ENCODE results near the gene CLCN6. TPM values are rescaled to one million over a fixed set of nuclear protein-coding genes. Genes with fewer than 3 reads are reported as not detected.

Gene CLCN6
- total and polyA plus RNA-seq, 2 donors (not counting 1 experiment from before 2014, with no cell fraction given) = 15.3 to 19.3 TPM

DNA sequence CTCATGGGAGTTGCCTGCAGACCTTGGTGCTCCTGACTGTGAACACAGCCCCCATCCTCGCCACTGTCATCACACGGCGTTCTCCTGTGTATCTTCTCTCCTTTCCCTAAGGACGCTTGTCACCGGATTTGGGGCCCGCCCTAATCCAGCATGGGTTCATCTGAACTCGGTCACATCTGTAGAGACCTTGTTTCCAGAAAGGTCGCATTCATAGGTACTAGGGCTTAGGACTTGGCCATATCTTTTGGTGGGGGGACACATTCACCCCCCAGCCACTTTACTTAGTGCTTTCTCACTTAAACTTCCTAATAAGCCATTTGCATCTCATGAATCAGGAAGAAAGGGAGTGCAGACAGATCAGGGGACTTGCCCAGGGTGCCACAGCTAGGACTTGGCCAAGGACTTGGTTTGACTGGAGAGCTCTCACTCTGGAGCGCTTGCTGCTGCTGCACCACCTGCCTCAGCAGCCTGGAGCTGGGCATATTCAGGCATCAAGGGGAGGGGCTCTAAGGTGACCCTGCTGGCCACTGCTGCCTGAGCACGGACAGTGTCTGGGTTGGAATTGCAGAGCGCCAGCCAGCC lies 31.9 kb downstream of the CLCN6 start:
- no peaks in the 10 kb centered on the region for H3K79me2 ChIP-seq (ENCODE audit: control insufficient read depth, insufficient read depth, low read length)
- peaks cover 55% of the 10 kb centered on the region for H3K36me3 ChIP-seq (ENCODE audit: control insufficient read depth, insufficient read depth, low read length)
- no peak overlapping the region for H3K27ac ChIP-seq (ENCODE audit: insufficient read depth, low read length)
- no peak for TF ChIP-seq EZH2 (IDR thresholded peaks at IDR 0.05; ENCODE audit: low read length, missing control alignments)
- TF ChIP-seq, protein P1, sequence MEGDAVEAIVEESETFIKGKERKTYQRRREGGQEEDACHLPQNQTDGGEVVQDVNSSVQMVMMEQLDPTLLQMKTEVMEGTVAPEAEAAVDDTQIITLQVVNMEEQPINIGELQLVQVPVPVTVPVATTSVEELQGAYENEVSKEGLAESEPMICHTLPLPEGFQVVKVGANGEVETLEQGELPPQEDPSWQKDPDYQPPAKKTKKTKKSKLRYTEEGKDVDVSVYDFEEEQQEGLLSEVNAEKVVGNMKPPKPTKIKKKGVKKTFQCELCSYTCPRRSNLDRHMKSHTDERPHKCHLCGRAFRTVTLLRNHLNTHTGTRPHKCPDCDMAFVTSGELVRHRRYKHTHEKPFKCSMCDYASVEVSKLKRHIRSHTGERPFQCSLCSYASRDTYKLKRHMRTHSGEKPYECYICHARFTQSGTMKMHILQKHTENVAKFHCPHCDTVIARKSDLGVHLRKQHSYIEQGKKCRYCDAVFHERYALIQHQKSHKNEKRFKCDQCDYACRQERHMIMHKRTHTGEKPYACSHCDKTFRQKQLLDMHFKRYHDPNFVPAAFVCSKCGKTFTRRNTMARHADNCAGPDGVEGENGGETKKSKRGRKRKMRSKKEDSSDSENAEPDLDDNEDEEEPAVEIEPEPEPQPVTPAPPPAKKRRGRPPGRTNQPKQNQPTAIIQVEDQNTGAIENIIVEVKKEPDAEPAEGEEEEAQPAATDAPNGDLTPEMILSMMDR (conservative IDR thresholded peaks at IDR 0.05 in 1 of 2, IDR thresholded peaks at IDR 0.05 in 1 of 2; ENCODE audit: low read depth in 1 of 2, low read length in 2 of 2) = no peak
- no peak overlapping the region for H3K4me3 ChIP-seq (replicated peaks in 1 of 4; ENCODE audit: control extremely low read depth in 1 of 4, insufficient read depth in 1 of 4, low read depth in 3 of 4, low read length in 4 of 4)
- no peak for DNase-seq (ENCODE audit: low read depth in 2 of 2)
- no peak overlapping the region for H3K4me2 ChIP-seq (ENCODE audit: extremely low read depth, insufficient read depth, low read length)
- no peaks in the 10 kb centered on the region for H3K4me1 ChIP-seq (ENCODE audit: control insufficient read depth, extremely low read depth, insufficient read depth, low read length)
- H4K20me1 ChIP-seq (ENCODE audit: control insufficient read depth, extremely low read depth, insufficient read depth, low read length) = no peaks in the 10 kb centered on the region
- no peak overlapping the region for H3K9ac ChIP-seq (ENCODE audit: insufficient read depth, low read length)
- no peaks in the 10 kb centered on the region for H3K27me3 ChIP-seq (ENCODE audit: control insufficient read depth, insufficient read depth, low read length)
- no peaks in the 10 kb centered on the region for H3K9me3 ChIP-seq (ENCODE audit: control insufficient read depth, insufficient read depth, low read depth, low read length)
- H2AFZ ChIP-seq (ENCODE audit: low read length) = no peak overlapping the region

DNA sequence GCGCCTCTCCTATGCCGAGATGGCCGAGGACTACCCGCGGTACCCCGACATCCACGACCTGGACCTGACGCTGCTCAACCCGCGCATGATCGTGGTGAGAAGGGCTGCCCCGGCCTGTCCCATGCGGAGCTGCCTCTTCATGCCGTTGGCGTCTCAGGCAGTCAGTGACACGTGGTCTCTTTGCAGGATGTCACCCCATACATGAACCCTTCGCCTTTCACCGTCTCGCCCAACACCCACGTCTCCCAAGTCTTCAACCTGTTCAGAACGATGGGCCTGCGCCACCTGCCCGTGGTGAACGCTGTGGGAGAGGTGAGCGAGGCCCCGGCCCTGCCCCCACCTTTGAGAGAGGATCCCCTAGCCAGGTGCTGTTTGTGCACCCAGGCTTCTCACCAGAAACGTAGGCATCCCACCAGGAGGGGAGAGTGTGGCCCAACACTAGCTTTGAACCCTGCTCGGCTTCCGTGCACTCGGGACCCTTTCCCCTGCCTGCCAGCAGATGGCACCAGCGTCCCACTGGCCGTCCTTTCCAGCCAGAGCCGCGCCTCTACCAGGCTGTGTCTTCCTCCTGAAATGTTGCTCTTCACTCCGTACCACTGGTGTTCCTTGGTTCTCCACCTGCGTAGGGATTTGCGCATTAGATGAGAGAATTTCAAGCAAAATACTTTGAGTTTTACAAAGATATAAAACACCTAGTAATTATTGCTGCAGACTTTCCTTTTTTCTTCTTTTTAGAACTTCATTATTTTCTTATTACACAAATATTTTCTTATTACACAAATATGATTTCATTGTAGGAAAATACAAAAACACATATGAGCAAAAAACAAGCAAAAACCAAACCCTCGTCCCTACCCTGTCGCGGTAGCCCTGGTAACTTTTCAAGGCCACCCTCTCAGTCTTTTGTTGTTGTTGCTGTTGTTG lies 32.6 kb downstream of the CLCN6 start:
- H3K4me2 ChIP-seq (ENCODE audit: extremely low read depth, insufficient read depth, low read length) = no peak overlapping the region
- H3K9ac ChIP-seq (ENCODE audit: insufficient read depth, low read length) = no peak overlapping the region
- peaks cover 52% of the 10 kb centered on the region for H3K36me3 ChIP-seq (ENCODE audit: control insufficient read depth, insufficient read depth, low read length)
- H3K79me2 ChIP-seq (ENCODE audit: control insufficient read depth, insufficient read depth, low read length) = no peaks in the 10 kb centered on the region
- H3K27ac ChIP-seq (ENCODE audit: insufficient read depth, low read length) = no peak overlapping the region
- TF ChIP-seq EZH2 (IDR thresholded peaks at IDR 0.05; ENCODE audit: low read length, missing control alignments) = no peak
- TF ChIP-seq, protein P1 (conservative IDR thresholded peaks at IDR 0.05 in 1 of 2, IDR thresholded peaks at IDR 0.05 in 1 of 2; ENCODE audit: low read depth in 1 of 2, low read length in 2 of 2) = peak; percentile 98 to 99
- H2AFZ ChIP-seq (ENCODE audit: low read length) = no peak overlapping the region
- no peaks in the 10 kb centered on the region for H3K9me3 ChIP-seq (ENCODE audit: control insufficient read depth, insufficient read depth, low read depth, low read length)
- H4K20me1 ChIP-seq (ENCODE audit: control insufficient read depth, extremely low read depth, insufficient read depth, low read length) = no peaks in the 10 kb centered on the region
- no peaks in the 10 kb centered on the region for H3K4me1 ChIP-seq (ENCODE audit: control insufficient read depth, extremely low read depth, insufficient read depth, low read length)
- DNase-seq (ENCODE audit: low read depth in 2 of 2) = peak; percentile 20 to 54
- no peaks in the 10 kb centered on the region for H3K27me3 ChIP-seq (ENCODE audit: control insufficient read depth, insufficient read depth, low read length)
- no peak overlapping the region for H3K4me3 ChIP-seq (replicated peaks in 1 of 4; ENCODE audit: control extremely low read depth in 1 of 4, insufficient read depth in 1 of 4, low read depth in 3 of 4, low read length in 4 of 4)

Measured in fibroblast of lung (primary cell).